ENCODE data around the gene SPECC1.
"Not testable (repeated sequence)": the region's sequence is repeated elsewhere in the genome, so short reads cannot be mapped to it uniquely, and the experiment has no call there.

SPECC1 gene

DNA sequence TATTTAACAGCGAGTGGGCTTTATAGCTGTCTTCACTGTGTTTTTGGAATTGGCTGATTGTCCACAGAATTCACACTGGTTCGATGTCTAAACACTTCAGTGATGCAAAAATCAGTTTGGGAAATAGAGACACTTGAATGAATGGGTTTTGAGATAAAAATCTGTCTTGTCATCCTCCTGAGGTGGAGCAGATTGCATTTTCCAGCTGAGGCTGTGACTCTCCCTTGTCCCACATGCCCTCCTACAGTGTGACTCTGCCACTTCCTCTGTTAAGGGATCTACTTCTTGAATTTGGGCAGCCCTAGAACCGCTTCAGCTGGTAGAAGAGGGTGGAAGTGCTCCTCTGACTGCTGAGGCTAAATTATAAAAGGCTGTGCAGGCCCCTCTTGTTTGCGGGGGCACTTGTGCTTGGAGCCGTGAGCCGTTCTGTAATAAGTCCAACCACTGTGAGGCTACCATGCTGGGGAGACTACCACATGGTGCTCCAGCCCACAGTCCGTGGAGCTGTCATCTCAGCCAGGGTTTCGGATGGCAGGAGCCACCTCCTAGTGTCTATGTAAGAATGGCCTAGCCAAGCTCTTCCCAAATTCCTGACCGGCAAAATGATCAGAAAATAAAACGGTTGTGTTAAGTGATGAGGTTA is 175.9 kb downstream of the SPECC1 start:
- DNase-seq = no peak

- no peak for DNase-seq
Observed at GRCh38 chr17:20187049-20187448, 177.9 kb downstream of the SPECC1 start.

GRCh38 chr17:20189302-20189701 is 180.1 kb downstream of the SPECC1 start:
- DNase-seq = peak; percentile 11

DNA sequence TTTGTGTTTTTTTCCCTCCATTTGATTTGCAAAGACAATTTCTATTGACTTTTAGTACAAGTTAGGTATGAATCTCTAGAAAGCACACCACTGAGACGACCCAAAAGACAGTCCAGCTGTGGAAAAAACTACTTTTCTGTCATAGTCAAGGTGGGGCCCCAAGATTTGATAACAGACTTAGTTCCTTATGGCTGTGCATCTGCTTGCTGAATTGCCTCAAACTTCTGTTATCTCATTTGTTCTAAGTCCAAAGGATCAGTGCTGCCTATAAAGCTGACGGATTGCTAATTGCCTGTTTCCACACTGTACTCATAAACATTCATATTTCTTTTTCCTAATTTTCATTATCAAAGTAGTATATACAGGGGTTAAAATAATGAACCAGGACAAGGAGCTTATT is 180.8 kb downstream of the SPECC1 start:
- no peak for DNase-seq

DNA sequence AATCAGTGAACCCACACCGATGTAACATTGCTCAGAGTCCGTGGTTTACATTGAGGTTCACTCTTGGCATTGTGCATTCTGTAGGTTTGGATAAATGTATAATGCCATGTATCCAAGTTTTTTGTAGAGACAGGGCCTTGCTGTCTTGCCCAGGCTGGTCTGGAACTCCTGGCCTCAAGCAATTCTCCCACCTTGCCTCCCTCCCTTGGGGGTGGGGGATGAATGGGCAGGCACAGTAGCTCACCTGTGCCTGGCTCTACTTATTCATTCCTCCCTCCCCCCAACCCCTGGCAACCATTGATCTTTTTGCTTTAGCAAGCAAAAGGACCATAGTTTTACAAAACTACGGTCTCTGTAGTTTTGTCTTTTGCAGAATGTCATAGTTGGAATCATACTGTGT is 181.4 kb downstream of the SPECC1 start:
- no peak for DNase-seq

- no peak for DNase-seq
Observed at GRCh38 chr17:20191056-20191455, 181.9 kb downstream of the SPECC1 start.

- not testable (repeated sequence) for DNase-seq
Observed at GRCh38 chr17:20196286-20196685, 187.1 kb downstream of the SPECC1 start.

DNA sequence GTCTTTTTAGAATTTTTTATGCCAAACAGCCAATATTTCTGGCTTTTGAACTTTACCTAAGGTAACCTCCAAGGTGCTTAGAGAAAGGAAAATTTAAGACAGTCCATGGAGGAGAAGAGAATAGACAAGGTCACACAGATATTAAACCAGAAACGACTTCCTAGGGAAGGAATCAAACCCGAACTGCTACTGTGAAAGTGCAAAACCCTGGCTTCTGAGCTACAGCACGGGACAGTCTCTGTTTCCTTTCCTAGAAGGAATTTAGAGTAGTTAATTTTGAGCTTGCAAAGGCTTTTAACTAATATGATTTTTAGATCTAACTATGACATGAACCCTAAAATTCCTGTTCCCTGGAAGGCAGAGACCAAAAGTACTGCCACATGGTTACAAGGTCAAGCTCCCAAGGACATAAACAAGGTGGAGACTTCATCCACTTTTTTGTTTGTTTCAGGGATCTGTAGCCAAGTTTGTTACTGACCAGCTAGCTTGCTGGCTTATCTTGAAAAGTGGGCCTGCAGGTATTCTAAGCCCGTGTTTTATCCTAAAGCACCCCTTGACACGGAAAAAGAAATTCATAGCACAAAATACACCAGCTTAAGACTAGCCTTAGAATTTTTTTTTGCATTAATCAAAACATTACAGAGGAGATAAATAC is 188.2 kb downstream of the SPECC1 start:
- no peak for DNase-seq

GRCh38 chr17:20200016-20200795 is 191.0 kb downstream of the SPECC1 start:
- DNase-seq = no peak

GRCh38 chr17:20200865-20201458 is 191.8 kb downstream of the SPECC1 start:
- no peak for DNase-seq

GRCh38 chr17:20202141-20202621 is 193.0 kb downstream of the SPECC1 start:
- peak; percentile 9 for DNase-seq

- DNase-seq = no peak
Observed at GRCh38 chr17:20203018-20203417, 193.9 kb downstream of the SPECC1 start.

DNA sequence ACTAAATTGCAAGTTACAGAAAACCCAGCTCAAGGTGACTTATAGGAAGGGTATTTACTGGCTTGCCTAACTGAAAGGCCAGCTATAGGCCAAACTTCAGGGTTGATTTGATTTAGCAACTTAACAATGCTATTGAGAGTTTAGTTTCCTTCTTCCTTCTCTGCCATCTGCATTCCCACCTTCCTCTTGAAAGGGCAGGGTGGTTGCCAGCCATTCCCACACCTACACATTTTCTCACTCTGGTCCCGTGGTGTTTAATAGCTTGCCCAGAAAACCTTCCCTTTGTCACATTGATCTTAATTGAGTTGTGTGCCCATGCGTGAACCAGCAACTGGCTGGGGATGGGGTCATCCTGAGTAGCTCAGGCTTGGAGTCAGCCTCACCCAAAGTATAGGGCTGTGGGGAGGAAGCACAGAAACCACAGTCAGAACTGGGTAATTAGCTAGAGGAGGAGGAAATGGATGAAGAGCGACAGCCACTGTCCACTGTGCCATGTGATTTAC is 194.7 kb downstream of the SPECC1 start:
- no peak for DNase-seq

- DNase-seq = no peak
Observed at GRCh38 chr17:20205609-20206008, 196.4 kb downstream of the SPECC1 start.

GRCh38 chr17:20206068-20206467 is 196.9 kb downstream of the SPECC1 start:
- DNase-seq = no peak

DNA sequence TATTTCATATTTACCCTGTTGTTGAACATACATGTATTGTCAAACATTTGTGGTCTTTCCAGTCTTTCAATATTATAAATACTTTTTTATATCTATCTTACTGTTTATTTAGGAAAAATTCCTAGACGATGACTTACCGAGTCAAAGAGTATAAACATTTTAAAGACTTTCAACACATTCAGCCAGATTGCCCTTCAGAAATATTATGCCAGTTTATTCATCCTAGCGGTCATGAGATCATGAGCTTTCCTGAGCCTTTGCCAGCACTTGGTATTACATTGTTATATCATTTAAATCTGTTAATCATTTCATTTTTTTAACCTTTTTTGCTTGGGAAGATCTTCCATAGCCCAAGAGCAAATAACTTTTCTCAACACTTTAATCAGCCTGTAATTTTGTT is 197.4 kb downstream of the SPECC1 start:
- DNase-seq = no peak

GRCh38 chr17:20207262-20207985 is 198.3 kb downstream of the SPECC1 start:
- no peak for DNase-seq

DNA sequence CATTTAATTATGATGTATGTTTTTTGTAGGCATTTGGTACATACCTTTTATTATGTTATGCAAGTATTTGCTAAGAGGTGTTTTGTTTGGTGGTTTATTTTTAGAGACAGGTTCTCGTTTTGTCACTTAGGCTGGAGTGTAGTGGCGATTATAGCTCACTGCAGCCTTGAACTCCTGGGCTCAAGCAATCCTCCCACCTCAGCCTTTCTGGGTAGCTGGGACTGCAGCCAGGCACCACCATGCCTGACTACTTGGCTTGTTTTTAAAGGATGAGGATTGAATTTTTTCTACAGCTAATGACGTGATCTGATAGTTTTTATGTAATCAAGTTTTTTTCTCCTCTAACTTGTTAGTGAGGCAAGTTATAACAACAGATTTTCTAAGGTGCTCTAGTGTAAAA is 199.6 kb downstream of the SPECC1 start:
- DNase-seq = no peak

GRCh38 chr17:20210180-20210579 is 201.0 kb downstream of the SPECC1 start:
- no peak for DNase-seq

DNA sequence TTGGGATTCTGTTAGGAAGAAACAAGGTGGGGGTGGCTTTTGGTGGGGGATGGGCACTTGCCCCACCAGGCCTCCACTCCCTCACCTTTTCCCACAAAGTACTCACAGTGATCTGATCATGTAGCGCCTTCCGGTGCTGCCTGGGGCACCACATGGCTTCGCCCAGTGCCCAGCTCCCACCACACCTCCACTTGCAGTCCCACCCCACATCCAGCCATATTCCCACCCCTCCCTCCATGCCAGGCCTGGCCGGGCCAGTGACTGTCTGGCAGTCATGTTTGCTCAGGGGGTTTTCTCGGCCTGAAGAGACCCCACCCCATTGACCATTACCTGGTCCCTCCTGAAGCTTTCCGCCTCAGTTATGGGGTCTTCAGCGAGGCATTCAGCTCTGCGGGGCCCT is 201.5 kb downstream of the SPECC1 start:
- DNase-seq = no peak

- DNase-seq = no peak
Observed at GRCh38 chr17:20211246-20211645, 202.1 kb downstream of the SPECC1 start.

- DNase-seq = no peak
Observed at GRCh38 chr17:20213449-20213848, 204.3 kb downstream of the SPECC1 start.

DNA sequence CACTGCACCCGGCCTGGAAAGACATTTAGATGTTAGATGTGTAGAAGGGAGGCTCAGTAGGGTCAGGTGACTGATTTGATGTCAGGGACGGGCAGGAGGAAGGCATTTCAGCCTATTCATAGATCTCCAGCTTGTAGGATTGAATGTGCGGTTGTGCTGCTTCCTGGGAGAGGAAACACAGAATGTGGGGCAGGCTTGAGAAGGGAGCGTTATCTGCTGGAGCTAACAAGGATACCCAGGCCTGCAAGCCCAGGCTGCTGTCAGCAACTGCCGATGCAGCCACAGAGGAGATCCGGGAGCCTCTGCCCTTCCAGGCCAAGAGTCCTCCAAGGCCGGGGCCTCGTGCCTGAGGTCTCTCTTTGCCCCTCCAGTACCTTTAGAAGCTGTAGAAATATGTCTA is 205.6 kb downstream of the SPECC1 start:
- DNase-seq = no peak

Data from NCI-H69 (cell line).